HepG2 (cell line): ENCODE data around the gene SORD. TPM values are rescaled to one million over a fixed set of nuclear protein-coding genes. Genes with fewer than 3 reads are reported as not detected.

ENCODE experiments used
- ADNP ChIP-seq: sonication (generic); formaldehyde crosslinking; IDR thresholded peaks from 2 replicates; pipeline ENCODE4 v1.4.0; 2020; ENCODE audit warnings: missing genetic modification reagents
- AGO2 ChIP-seq: fragments of 200-400 bp; formaldehyde crosslinking; optimal IDR thresholded peaks from 2 replicates; pipeline ENCODE3; 2017; ENCODE audit warnings: mild to moderate bottlenecking, low read depth, low read length, moderate library complexity
- CCDC6 ChIP-seq: sonication (generic); formaldehyde crosslinking; IDR thresholded peaks from 2 replicates; pipeline ENCODE4 v1.8.1; 2022; ENCODE audit warnings: mild to moderate bottlenecking, missing genetic modification reagents, moderate library complexity
- FIP1L1 ChIP-seq: fragments of 200-400 bp; formaldehyde crosslinking; IDR thresholded peaks from 2 replicates; pipeline ENCODE4 v1.6.1; 2018; ENCODE audit warnings: low read depth, mild to moderate bottlenecking, low read length, moderate library complexity, borderline replicate concordance; ENCODE audit not compliant: insufficient read depth
- GABPA ChIP-seq, 2 experiments: IDR thresholded peaks; 2 replicates each; pipeline ENCODE4 v1.6.1; 2011 to 2016; ENCODE audit warnings: low read depth in 2 of 2, low read length in 1 of 2, missing biosample characterization in 1 of 2, missing genetic modification characterization in 1 of 2
- MXD1 ChIP-seq: sonication (generic); formaldehyde crosslinking; IDR thresholded peaks from 2 replicates; pipeline ENCODE4 v1.4.0; 2020; ENCODE audit warnings: mild to moderate bottlenecking, missing genetic modification reagents
- NCOR1 ChIP-seq: fragments of 200-600 bp; sonication (generic); IDR thresholded peaks from 2 replicates; pipeline ENCODE4 v1.7.0; 2017; ENCODE audit warnings: antibody characterized with exemption, low read length, borderline replicate concordance
- NKX3-1 ChIP-seq: sonication (generic); formaldehyde crosslinking; IDR thresholded peaks from 2 replicates; pipeline ENCODE4 v1.5.0; 2020; ENCODE audit warnings: missing genetic modification reagents
- RFX1 ChIP-seq: fragments of 450-650 bp; IDR thresholded peaks from 2 replicates; pipeline ENCODE4 v1.6.1; 2017
- SRSF1 ChIP-seq: fragments of 200-400 bp; formaldehyde crosslinking; optimal IDR thresholded peaks from 2 replicates; pipeline ENCODE3; 2017; ENCODE audit warnings: mild to moderate bottlenecking, low read depth, low read length, moderate library complexity
- SRSF9 ChIP-seq: fragments of 200-400 bp; formaldehyde crosslinking; IDR thresholded peaks from 2 replicates; pipeline ENCODE4 v1.6.1; 2018; ENCODE audit warnings: borderline replicate concordance, mild to moderate bottlenecking, low read depth, low read length; ENCODE audit not compliant: insufficient read depth, poor library complexity, severe bottlenecking
- U2AF2 ChIP-seq: fragments of 200-400 bp; formaldehyde crosslinking; IDR thresholded peaks from 2 replicates; pipeline ENCODE4 v1.6.1; 2017; ENCODE audit warnings: low read depth, mild to moderate bottlenecking, low read length
- ZFP36 ChIP-seq: fragments of 150-350 bp; IDR thresholded peaks from 2 replicates; pipeline ENCODE4 v1.6.1; 2018; ENCODE audit warnings: borderline replicate concordance, low read length, low read depth; ENCODE audit not compliant: partially characterized antibody
- ZKSCAN8 ChIP-seq: IDR thresholded peaks from 2 replicates; pipeline ENCODE4 v1.6.1; 2016; ENCODE audit warnings: borderline replicate concordance, missing genetic modification reagents, missing compliant biosample characterization
- ZNF350 ChIP-seq: sonication (generic); formaldehyde crosslinking; IDR thresholded peaks from 2 replicates; pipeline ENCODE4 v1.4.0; 2020; ENCODE audit warnings: mild to moderate bottlenecking, low read depth, missing genetic modification reagents, borderline replicate concordance
- ZNF441 ChIP-seq: sonication (generic); formaldehyde crosslinking; IDR thresholded peaks from 2 replicates; pipeline ENCODE4 v1.7.0; 2021; ENCODE audit warnings: missing genetic modification reagents, borderline replicate concordance
- ZNF468 ChIP-seq: sonication (generic); formaldehyde crosslinking; IDR thresholded peaks from 2 replicates; pipeline ENCODE4 v1.8.0; 2022; ENCODE audit warnings: mild to moderate bottlenecking, moderate library complexity, missing genetic modification reagents
- ZNF713 ChIP-seq: sonication (generic); formaldehyde crosslinking; IDR thresholded peaks from 2 replicates; pipeline ENCODE4 v1.4.0; 2020; ENCODE audit warnings: mild to moderate bottlenecking, missing genetic modification reagents
- ZNF780A ChIP-seq: sonication (generic); formaldehyde crosslinking; IDR thresholded peaks from 2 replicates; pipeline ENCODE4 v1.8.0; 2022; ENCODE audit warnings: mild to moderate bottlenecking, missing genetic modification reagents, moderate library complexity
- ZNF788 ChIP-seq: sonication (generic); formaldehyde crosslinking; IDR thresholded peaks from 2 replicates; pipeline ENCODE4 v1.5.0; 2020; ENCODE audit warnings: mild to moderate bottlenecking, missing genetic modification reagents, borderline replicate concordance
- polyA plus RNA-seq, 8 experiments: library from polyadenylated mRNA; depleted of rRNA in 3 of 8; stranded (reverse) in 7 of 8; unstranded in 1 of 8; fragments of >200 nt; fragmentation: Illumina TruSeq in 4 of 8; extraction: Trizol in 4 of 8; gene quantifications; 2 replicates each; pipeline versions ENCODE4 v1.2.1 to v1.2.3, GENCODE V29; 2011 to 2016; ENCODE audit warnings: low read depth in 4 of 8, missing spikeins in 1 of 8, mixed read lengths in 1 of 8; ENCODE audit not compliant: insufficient read depth in 1 of 8
- total RNA-seq, 5 experiments: library from RNA; depleted of rRNA; stranded (reverse); fragments of >200 nt; fragmentation: Illumina TruSeq; extraction: Trizol; gene quantifications; 2 replicates each; pipeline ENCODE4 v1.2.3, GENCODE V29; 2016; ENCODE audit warnings: low read depth in 1 of 5
- TF ChIP-seq, protein P1 (sequence below): IDR thresholded peaks from 2 replicates; pipeline ENCODE4 v1.6.1; 2016; ENCODE audit warnings: missing compliant biosample characterization, missing genetic modification reagents, borderline replicate concordance
- TF ChIP-seq, protein P2 (sequence below): sonication (generic); formaldehyde crosslinking; IDR thresholded peaks from 2 replicates; pipeline ENCODE4 v1.5.0; 2020; ENCODE audit warnings: missing genetic modification reagents, mild to moderate bottlenecking, borderline replicate concordance
- TF ChIP-seq, protein P3 (sequence below), 2 experiments: sonication (generic) in 1 of 2; formaldehyde crosslinking in 1 of 2; IDR thresholded peaks; 2 replicates each; pipeline versions ENCODE4 v1.5.1 to v1.6.1; 2011 to 2020; ENCODE audit warnings: borderline replicate concordance in 1 of 2, low read depth in 1 of 2, low read length in 1 of 2, mild to moderate bottlenecking in 1 of 2, missing genetic modification reagents in 1 of 2, moderate library complexity in 1 of 2

The SORD gene
- total and polyA plus RNA-seq, 2 of the 13 experiments (the other 11 are each of a cell fraction or from before 2014, with no cell fraction given), result 59.1 to 95.3 TPM

GRCh38 chr15:45022871-45023658, at the start of gene SORD (continued):
- TF ChIP-seq ZNF788 (CRISPR knock-in tag) (peak; percentile 63; the same call in 1 of the 2 replicates), U2AF2 (no peak), ZNF350 (CRISPR knock-in tag) (peak; percentile 76; the same call in 1 of the 2 replicates), FIP1L1 (no peak), MXD1 (CRISPR knock-in tag) (peak; percentile 78; the same call in 1 of the 2 replicates), NCOR1 (no peak), RFX1 (no peak), ADNP (CRISPR knock-in tag) (no peak), ZNF713 (no peak), NKX3-1 (CRISPR knock-in tag) (no peak), ZNF441 (CRISPR knock-in tag) (peak; percentile 20; the same call in 1 of the 2 replicates), SRSF9 (no peak), ZFP36 (no peak), CCDC6 (CRISPR knock-in tag) (peak; percentile 49; the same call in 1 of the 2 replicates), GABPA (IDR thresholded peaks at IDR 0.05; ENCODE audit: low read depth, low read length) (no peak), GABPA (CRISPR knock-in tag; IDR thresholded peaks at IDR 0.05; ENCODE audit: low read depth) (no peak), ZNF780A (no peak), ZKSCAN8 (no peak), AGO2 (peak; percentile 70), ZNF468 (no peak), SRSF1 (no peak)
- TF ChIP-seq, protein P1, sequence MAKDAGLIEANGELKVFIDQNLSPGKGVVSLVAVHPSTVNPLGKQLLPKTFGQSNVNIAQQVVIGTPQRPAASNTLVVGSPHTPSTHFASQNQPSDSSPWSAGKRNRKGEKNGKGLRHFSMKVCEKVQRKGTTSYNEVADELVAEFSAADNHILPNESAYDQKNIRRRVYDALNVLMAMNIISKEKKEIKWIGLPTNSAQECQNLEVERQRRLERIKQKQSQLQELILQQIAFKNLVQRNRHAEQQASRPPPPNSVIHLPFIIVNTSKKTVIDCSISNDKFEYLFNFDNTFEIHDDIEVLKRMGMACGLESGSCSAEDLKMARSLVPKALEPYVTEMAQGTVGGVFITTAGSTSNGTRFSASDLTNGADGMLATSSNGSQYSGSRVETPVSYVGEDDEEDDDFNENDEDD (CRISPR knock-in tag), result peak; percentile 55; the same call in 1 of the 2 replicates
- TF ChIP-seq, protein P2, sequence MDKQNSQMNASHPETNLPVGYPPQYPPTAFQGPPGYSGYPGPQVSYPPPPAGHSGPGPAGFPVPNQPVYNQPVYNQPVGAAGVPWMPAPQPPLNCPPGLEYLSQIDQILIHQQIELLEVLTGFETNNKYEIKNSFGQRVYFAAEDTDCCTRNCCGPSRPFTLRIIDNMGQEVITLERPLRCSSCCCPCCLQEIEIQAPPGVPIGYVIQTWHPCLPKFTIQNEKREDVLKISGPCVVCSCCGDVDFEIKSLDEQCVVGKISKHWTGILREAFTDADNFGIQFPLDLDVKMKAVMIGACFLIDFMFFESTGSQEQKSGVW (CRISPR knock-in tag), result no peak
- TF ChIP-seq, protein P3, sequence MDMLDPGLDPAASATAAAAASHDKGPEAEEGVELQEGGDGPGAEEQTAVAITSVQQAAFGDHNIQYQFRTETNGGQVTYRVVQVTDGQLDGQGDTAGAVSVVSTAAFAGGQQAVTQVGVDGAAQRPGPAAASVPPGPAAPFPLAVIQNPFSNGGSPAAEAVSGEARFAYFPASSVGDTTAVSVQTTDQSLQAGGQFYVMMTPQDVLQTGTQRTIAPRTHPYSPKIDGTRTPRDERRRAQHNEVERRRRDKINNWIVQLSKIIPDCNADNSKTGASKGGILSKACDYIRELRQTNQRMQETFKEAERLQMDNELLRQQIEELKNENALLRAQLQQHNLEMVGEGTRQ (IDR thresholded peaks at IDR 0.05; ENCODE audit: low read depth, low read length), result no peak
- TF ChIP-seq, protein P3 (CRISPR knock-in tag; IDR thresholded peaks at IDR 0.05; ENCODE audit: borderline replicate concordance), result no peak
